AG04449 (cell line): Measurements from ENCODE around the gene RASAL3.

ENCODE experiments used
- CTCF ChIA-PET: fragments of 350-600 bp; formaldehyde crosslinking; extraction: SDS; loops from one replicate; lab custom pipeline; 2021; ENCODE audit warnings: antibody characterized with exemption; lab: Yijun Ruan, JAX
- POLR2A ChIA-PET: fragments of 400-600, 350-600 bp; formaldehyde crosslinking; extraction: SDS; loops from one replicate; lab custom pipeline; 2020; ENCODE audit warnings: antibody characterized with exemption, inconsistent platforms; lab: Yijun Ruan, JAX
- DNase-seq: peaks from one replicate; pipeline ENCODE4 v3.0.0-alpha.2; 2010; ENCODE audit warnings: low read depth, low spot score
- H3K4me3 ChIP-seq: 2 replicates; pipeline ENCODE4 v1.5.1; 2011; ENCODE audit warnings: low read depth, mild to moderate bottlenecking, control low read depth, low read length
- TF ChIP-seq, protein P1 (sequence below): IDR thresholded peaks from one replicate; pipeline ENCODE4 v1.5.1; 2011; ENCODE audit warnings: mild to moderate bottlenecking, moderate library complexity, low read length, control low read depth, inconsistent platforms; ENCODE audit not compliant: insufficient read depth; ENCODE audit errors: missing control alignments

The RASAL3 gene

DNA sequence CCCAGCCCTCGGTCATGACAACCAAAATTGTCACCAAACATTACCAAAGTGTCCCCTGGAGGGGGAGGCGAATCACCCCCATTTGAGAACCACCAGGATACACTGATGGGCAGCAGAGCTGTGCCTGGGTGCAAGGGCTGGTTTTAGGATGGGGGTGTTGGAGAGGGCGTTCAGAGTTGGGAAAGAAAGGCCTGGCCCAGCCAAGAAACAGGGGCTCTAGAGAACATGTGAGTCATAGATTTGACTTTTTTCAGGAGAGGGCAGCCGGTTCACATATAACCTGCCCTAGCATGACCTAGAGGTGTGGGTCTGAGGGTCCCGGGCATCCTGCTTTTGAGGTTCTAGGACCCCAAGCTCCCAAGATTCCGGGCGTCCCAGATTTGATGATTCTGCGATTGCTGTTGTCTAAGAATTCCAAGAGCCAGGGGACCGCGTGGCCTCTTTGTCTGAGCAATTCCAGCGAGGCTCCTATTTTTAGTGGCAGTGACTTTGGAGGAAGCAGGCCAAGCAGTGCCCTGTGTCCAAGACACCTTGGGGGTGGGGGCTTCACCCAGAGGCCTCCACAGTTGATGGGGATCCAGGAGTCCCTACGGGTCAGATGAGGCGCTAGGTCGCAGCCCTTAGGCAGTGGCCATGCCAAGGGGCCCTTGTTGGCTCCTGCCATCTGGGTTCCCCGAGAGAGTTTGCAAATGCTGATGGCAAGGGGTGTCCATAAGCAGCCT, 19.7 kb downstream of the RASAL3 start:
- TF ChIP-seq, protein P1, sequence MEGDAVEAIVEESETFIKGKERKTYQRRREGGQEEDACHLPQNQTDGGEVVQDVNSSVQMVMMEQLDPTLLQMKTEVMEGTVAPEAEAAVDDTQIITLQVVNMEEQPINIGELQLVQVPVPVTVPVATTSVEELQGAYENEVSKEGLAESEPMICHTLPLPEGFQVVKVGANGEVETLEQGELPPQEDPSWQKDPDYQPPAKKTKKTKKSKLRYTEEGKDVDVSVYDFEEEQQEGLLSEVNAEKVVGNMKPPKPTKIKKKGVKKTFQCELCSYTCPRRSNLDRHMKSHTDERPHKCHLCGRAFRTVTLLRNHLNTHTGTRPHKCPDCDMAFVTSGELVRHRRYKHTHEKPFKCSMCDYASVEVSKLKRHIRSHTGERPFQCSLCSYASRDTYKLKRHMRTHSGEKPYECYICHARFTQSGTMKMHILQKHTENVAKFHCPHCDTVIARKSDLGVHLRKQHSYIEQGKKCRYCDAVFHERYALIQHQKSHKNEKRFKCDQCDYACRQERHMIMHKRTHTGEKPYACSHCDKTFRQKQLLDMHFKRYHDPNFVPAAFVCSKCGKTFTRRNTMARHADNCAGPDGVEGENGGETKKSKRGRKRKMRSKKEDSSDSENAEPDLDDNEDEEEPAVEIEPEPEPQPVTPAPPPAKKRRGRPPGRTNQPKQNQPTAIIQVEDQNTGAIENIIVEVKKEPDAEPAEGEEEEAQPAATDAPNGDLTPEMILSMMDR = no peak
- POLR2A ChIA-PET = no interaction called here
- no peak for DNase-seq
- CTCF ChIA-PET = no interaction called here
- no peak overlapping the region for H3K4me3 ChIP-seq

DNA sequence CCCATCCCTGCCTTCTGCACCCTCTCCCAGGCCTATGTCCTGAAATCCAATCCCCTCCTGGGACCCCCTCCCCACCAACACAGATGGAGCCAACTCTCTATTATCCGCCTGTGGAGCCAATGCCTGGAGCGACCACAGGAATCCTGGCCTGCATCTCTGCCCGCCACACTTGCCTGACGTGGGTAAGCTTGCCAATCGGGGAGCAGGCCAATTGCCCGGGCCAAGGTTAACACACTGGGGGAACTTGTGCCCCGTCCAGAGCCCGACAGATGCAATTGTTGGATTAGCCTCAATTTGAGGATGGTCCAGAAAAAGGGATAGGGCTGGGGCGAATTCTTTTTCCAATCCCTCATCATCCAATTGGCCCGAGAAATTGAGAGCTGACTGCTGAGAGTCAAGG, 20.5 kb downstream of the RASAL3 start:
- CTCF ChIA-PET = no interaction called here
- DNase-seq = no peak
- TF ChIP-seq, protein P1 = no peak
- no peak overlapping the region for H3K4me3 ChIP-seq
- POLR2A ChIA-PET = no interaction called here

DNA sequence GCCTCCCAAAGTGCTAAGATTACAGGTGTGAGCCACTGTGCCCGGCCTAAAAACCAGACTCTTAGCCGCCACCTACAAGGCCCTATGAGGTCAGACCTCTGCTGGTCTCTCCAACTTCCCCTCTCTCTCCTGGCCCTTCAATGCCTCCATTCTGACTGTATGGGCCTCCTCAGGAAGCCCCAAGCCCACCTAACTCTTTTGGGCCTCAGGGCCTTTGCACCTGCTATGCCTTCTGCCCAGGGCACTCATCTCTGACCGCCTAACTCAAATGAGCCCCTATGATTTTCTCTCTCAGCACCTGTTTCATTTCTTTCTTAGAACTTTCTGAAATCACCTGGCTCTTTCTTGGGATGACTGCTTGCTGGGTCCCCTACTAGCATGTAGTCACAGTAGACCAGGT, 21.0 kb downstream of the RASAL3 start:
- TF ChIP-seq, protein P1 = no peak
- H3K4me3 ChIP-seq = no peak overlapping the region
- POLR2A ChIA-PET = no interaction called here
- DNase-seq = no peak
- CTCF ChIA-PET = no interaction called here

DNA sequence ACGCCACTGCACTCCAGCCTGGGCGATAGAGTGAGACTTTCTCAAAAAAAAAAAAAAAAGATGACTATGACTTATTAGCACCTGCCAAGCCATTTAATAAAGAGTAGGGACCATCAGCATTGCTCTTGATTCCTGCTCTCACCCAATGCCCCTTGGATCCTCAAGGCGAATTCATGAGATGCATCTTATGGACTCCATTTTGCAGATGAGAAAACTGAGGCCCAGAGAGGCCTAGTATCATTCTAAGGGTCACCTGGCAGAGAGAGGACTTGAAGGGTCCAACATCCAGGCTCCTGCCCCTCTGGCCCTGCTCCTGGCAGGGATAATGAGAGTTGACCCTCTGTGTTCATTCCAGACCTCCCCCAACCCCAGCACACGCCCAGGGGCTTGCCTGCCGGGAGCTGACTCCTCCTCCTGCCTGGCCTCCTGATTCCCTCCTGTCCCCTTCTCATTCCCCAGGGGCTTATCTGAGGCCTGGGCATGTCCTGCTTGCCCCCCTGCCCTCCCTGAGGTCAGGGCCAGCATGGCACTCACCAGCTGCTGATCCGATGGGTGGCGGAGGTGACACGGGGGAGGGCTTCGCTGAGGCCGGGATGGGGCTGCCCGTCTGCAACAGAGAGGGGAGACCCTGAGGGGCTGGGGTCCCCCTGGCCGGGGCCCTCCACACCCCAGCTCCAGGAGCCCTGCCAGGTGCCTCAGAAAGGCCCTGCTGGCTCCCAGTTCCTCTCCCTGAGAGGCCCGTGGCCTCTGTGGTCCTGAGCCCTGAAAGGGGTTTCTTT, 22.0 kb downstream of the RASAL3 start:
- TF ChIP-seq, protein P1 = no peak
- no peak overlapping the region for H3K4me3 ChIP-seq
- DNase-seq = no peak
- ChIA-PET POLR2A (no interaction called here), CTCF (no interaction called here)

DNA sequence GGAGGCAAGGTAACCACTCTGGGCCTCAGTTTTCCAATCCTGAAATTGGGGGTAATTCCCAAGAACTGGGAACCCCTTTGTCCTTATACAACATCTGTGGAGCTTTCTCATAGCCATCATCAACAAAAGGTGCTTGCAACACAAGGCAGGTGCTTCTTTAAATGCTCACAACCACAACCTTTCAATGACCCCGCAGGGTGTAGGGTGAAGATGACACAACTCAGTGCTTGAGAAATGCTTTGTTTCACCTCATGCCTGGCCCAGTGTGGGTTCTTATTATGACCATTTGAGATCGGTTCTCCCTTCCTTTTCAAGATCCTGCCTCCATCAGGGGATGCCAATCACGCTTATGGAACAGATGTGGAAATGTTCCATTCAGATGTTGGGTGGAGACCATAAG, 23.0 kb downstream of the RASAL3 start:
- TF ChIP-seq, protein P1 = no peak
- ChIA-PET CTCF (no interaction called here), POLR2A (no interaction called here)
- DNase-seq = no peak
- no peak overlapping the region for H3K4me3 ChIP-seq

DNA sequence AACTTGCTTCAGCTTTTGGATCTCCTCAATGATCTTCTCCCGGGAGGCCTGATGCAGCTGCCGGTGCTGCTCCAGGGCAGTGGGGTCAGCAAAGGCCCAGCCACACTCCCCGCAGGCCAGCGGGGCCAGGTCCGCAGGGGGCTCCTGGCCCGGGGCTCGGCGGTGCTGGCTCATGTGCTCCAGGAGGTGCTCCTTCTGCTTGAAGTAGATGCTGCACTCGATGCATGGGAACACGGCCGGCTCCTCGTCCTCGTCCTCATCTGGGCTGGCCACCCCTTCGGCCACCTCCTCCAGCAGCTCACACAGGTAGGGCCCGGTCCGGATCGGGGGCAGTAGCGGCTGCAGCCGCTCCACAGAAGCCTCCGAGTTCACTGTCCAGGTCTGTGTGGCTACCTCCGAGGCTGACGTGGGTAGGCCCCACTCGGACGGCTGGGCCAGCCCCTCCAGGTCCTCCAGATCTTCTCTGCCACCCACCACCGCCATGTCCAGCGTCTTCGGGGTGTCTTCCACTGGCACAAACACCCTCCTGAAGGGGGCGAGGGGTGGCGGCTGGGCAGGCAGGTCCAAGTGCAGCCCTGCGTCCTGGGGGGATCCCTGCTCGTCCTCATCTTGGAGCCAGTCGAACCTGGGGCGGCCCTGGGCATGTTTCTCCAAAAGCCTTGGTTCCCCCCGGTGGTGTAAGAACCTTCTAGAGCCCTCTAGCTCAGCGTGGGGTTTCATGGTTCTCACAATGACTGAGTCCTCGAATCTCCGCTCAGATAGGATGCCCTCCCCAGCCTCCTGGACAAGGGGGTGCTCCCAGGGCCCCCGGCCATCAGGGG, 24.3 kb downstream of the RASAL3 start:
- POLR2A ChIA-PET = no interaction called here
- CTCF ChIA-PET = no interaction called here
- no peak overlapping the region for H3K4me3 ChIP-seq
- TF ChIP-seq, protein P1 = no peak
- no peak for DNase-seq
